H1 (cell line): Measurements from ENCODE around the gene LYRM4.

Experiments
- CEBPB ChIP-seq: IDR thresholded peaks from 2 replicates; pipeline ENCODE4 v1.6.1; 2012; ENCODE audit warnings: low read depth, low read length
- EGR1 ChIP-seq: IDR thresholded peaks from 2 replicates; pipeline ENCODE4 v1.6.1; 2011; ENCODE audit warnings: low read depth, low read length, borderline replicate concordance
- JUND ChIP-seq: IDR thresholded peaks from 2 replicates; pipeline ENCODE4 v1.6.1; 2011; ENCODE audit warnings: mild to moderate bottlenecking, improper control_type of control experiment, low read length
- POLR2A ChIP-seq, 2 experiments: IDR thresholded peaks; 1 replicate in 1 of 2; 2 replicates in 1 of 2; pipeline ENCODE4 v1.6.1; 2011; ENCODE audit warnings: low read depth in 2 of 2, low read length in 2 of 2, mild to moderate bottlenecking in 2 of 2; ENCODE audit errors: control extremely low read depth in 1 of 2
- POLR2AphosphoS5 ChIP-seq: IDR thresholded peaks from 2 replicates; pipeline ENCODE4 v1.6.1; 2011; ENCODE audit warnings: low read depth, low read length
- RBBP5 ChIP-seq: IDR thresholded peaks from 2 replicates; pipeline ENCODE4 v1.7.1; 2012; ENCODE audit warnings: low read depth, mild to moderate bottlenecking, inconsistent platforms, low read length, moderate library complexity, borderline replicate concordance
- SP2 ChIP-seq: IDR thresholded peaks from 2 replicates; pipeline ENCODE4 v1.6.1; 2012; ENCODE audit warnings: mild to moderate bottlenecking, low read length, inconsistent platforms
- TF ChIP-seq, protein P1 (sequence below), 3 experiments: IDR thresholded peaks; 1 replicate in 2 of 3; 2 replicates in 1 of 3; pipeline versions ENCODE4 v1.5.1 to v1.6.1; 2011; ENCODE audit warnings: low read length in 3 of 3, mild to moderate bottlenecking in 3 of 3, inconsistent platforms in 2 of 3, low read depth in 1 of 3, moderate library complexity in 1 of 3; ENCODE audit not compliant: insufficient read depth in 1 of 3; ENCODE audit errors: control extremely low read depth in 1 of 3
- TF ChIP-seq, protein P2 (sequence below): IDR thresholded peaks from 2 replicates; pipeline ENCODE4 v1.6.1; 2011; ENCODE audit warnings: low read depth, mild to moderate bottlenecking, low read length; ENCODE audit not compliant: insufficient read depth
- TF ChIP-seq, protein P3 (sequence below): IDR thresholded peaks from 2 replicates; pipeline ENCODE4 v1.6.1; 2012; ENCODE audit warnings: inconsistent platforms

DNA sequence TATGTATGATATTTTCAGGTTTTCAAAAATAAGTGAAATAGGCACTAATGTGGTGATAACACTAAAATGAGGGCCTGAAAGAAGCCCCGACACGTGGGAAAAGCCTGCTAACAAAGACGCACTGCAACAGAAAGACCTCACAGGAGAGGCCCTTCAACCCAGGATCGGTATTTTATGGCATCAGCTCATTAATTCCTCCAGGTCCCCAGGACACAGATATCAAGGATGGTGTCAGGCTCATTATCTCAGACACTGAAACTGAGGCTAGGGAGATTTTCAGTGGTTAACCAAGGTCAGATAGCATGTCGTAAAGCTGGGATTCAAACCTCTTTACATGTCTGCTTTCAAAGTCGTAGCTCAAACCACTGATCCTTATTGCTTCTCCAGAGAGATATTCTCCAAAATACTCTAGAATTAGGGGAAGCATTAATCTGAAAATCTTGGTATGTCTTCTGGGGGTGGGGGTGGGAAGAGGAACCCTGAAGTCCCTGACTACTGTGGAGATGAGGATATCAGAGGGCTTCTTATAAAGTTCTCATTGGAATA, 111.5 kb downstream of the LYRM4 start:
- no peak for TF ChIP-seq RBBP5
- TF ChIP-seq, protein P1, sequence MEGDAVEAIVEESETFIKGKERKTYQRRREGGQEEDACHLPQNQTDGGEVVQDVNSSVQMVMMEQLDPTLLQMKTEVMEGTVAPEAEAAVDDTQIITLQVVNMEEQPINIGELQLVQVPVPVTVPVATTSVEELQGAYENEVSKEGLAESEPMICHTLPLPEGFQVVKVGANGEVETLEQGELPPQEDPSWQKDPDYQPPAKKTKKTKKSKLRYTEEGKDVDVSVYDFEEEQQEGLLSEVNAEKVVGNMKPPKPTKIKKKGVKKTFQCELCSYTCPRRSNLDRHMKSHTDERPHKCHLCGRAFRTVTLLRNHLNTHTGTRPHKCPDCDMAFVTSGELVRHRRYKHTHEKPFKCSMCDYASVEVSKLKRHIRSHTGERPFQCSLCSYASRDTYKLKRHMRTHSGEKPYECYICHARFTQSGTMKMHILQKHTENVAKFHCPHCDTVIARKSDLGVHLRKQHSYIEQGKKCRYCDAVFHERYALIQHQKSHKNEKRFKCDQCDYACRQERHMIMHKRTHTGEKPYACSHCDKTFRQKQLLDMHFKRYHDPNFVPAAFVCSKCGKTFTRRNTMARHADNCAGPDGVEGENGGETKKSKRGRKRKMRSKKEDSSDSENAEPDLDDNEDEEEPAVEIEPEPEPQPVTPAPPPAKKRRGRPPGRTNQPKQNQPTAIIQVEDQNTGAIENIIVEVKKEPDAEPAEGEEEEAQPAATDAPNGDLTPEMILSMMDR (IDR thresholded peaks at IDR 0.05; ENCODE audit: control extremely low read depth in 1 of 3, insufficient read depth in 1 of 3, low read depth in 1 of 3, low read length in 3 of 3) = no peak
- TF ChIP-seq, protein P2, sequence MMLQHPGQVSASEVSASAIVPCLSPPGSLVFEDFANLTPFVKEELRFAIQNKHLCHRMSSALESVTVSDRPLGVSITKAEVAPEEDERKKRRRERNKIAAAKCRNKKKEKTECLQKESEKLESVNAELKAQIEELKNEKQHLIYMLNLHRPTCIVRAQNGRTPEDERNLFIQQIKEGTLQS = no peak
- TF ChIP-seq EGR1 = no peak
- TF ChIP-seq, protein P3, sequence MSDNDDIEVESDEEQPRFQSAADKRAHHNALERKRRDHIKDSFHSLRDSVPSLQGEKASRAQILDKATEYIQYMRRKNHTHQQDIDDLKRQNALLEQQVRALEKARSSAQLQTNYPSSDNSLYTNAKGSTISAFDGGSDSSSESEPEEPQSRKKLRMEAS = no peak
- no peak for TF ChIP-seq POLR2AphosphoS5
- TF ChIP-seq SP2 = no peak
- no peak for TF ChIP-seq JUND
- TF ChIP-seq POLR2A (IDR thresholded peaks at IDR 0.05; ENCODE audit: control extremely low read depth in 1 of 2, low read depth in 2 of 2, low read length in 2 of 2) = no peak
- no peak for TF ChIP-seq CEBPB
